SK-N-MC (cell line): ENCODE measurements around the gene FNDC3B.

Experiments used
- EZH2 ChIP-seq: fragments of 200-600 bp; sonication (generic); IDR thresholded peaks from one replicate; pipeline ENCODE4 v1.6.1; 2017; ENCODE audit warnings: antibody characterized with exemption
- FOXP2 ChIP-seq: optimal IDR thresholded peaks from 2 replicates; pipeline ENCODE3; 2011; ENCODE audit warnings: mild to moderate bottlenecking, moderate library complexity; ENCODE audit not compliant: insufficient read depth; ENCODE audit errors: extremely low read length, control extremely low read depth
- POLR2AphosphoS5 ChIP-seq: IDR thresholded peaks from 2 replicates; pipeline ENCODE4 v1.6.1; 2012; ENCODE audit warnings: mild to moderate bottlenecking, low read depth, low read length, borderline replicate concordance

GRCh38 chr3:172246107-172246844 lies 206.9 kb downstream of the FNDC3B start:
- TF ChIP-seq EZH2 (no peak), POLR2AphosphoS5 (no peak), FOXP2 (no peak)
